ENCODE data around the gene PLEKHA6.

PLEKHA6 gene

GRCh38 chr1:204203206-204203767 lies 156.4 kb downstream of the PLEKHA6 start:
- DNase-seq = no peak

GRCh38 chr1:204202481-204202880 lies 157.2 kb downstream of the PLEKHA6 start:
- DNase-seq = no peak

GRCh38 chr1:204201348-204202040 lies 158.2 kb downstream of the PLEKHA6 start:
- no peak for DNase-seq

- no peak for DNase-seq
Observed at GRCh38 chr1:204199579-204199978, 160.2 kb downstream of the PLEKHA6 start.

- DNase-seq = no peak
Observed at GRCh38 chr1:204198348-204199340, 161.1 kb downstream of the PLEKHA6 start.

GRCh38 chr1:204197068-204197467 lies 162.7 kb downstream of the PLEKHA6 start:
- DNase-seq = no peak

GRCh38 chr1:204196068-204196795 lies 163.5 kb downstream of the PLEKHA6 start, which contains the start of gene KISS1:
KISS1 (minus strand) TSS chr1:204196491; CDS start chr1:204192876, 3,615 bp downstream.
- no peak for DNase-seq

GRCh38 chr1:204194771-204195170 lies 165.0 kb downstream of the PLEKHA6 start:
- DNase-seq = no peak

- DNase-seq = no peak
Observed at GRCh38 chr1:204194080-204194479, 165.6 kb downstream of the PLEKHA6 start.

- no peak for DNase-seq
Observed at GRCh38 chr1:204192589-204193352, 167.0 kb downstream of the PLEKHA6 start.

GRCh38 chr1:204192046-204192445 lies 167.7 kb downstream of the PLEKHA6 start:
- DNase-seq = no peak

GRCh38 chr1:204191456-204191855 lies 168.3 kb downstream of the PLEKHA6 start:
- DNase-seq = no peak

GRCh38 chr1:204190212-204191211 lies 169.2 kb downstream of the PLEKHA6 start:
- no peak for DNase-seq

GRCh38 chr1:204188959-204189639 lies 170.6 kb downstream of the PLEKHA6 start:
- no peak for DNase-seq

GRCh38 chr1:204186597-204186996 lies 173.1 kb downstream of the PLEKHA6 start:
- no peak for DNase-seq

GRCh38 chr1:204181116-204181515 lies 178.6 kb downstream of the PLEKHA6 start:
- no peak for DNase-seq

GRCh38 chr1:204180133-204180532 lies 179.6 kb downstream of the PLEKHA6 start:
- no peak for DNase-seq

- no peak for DNase-seq
Observed at GRCh38 chr1:204178487-204179281, 181.0 kb downstream of the PLEKHA6 start.

GRCh38 chr1:204177133-204177532 lies 182.6 kb downstream of the PLEKHA6 start:
- DNase-seq = no peak

Measured in left hindlimb (tissue), 1 donor.